Measurements from ENCODE around the gene LIMS2.
A peak's percentile ranks its signal among the peaks of the same experiment; 100 is the strongest.

The LIMS2 gene

GRCh38 chr2:127698553-127699355 is 23.4 kb upstream of the LIMS2 start:
- Histone ChIP-seq H3K9me3 (ENCODE audit: control insufficient read depth, low read length) (no peaks in the 10 kb centered on the region), H3K27me3 (replicated peaks; ENCODE audit: control insufficient read depth, insufficient read depth, low read length) (no peaks in the 10 kb centered on the region), H3K9ac (ENCODE audit: low read length) (no peak overlapping the region), H3K4me3 (ENCODE audit: low read length) (no peak overlapping the region), H3K36me3 (ENCODE audit: control insufficient read depth, insufficient read depth, low read length, severe bottlenecking) (no peaks in the 10 kb centered on the region), H3K4me1 (ENCODE audit: control insufficient read depth, insufficient read depth, low read length) (peaks cover 28% of the 10 kb centered on the region)
- no peak for DNase-seq (ENCODE audit: low read depth)

DNA sequence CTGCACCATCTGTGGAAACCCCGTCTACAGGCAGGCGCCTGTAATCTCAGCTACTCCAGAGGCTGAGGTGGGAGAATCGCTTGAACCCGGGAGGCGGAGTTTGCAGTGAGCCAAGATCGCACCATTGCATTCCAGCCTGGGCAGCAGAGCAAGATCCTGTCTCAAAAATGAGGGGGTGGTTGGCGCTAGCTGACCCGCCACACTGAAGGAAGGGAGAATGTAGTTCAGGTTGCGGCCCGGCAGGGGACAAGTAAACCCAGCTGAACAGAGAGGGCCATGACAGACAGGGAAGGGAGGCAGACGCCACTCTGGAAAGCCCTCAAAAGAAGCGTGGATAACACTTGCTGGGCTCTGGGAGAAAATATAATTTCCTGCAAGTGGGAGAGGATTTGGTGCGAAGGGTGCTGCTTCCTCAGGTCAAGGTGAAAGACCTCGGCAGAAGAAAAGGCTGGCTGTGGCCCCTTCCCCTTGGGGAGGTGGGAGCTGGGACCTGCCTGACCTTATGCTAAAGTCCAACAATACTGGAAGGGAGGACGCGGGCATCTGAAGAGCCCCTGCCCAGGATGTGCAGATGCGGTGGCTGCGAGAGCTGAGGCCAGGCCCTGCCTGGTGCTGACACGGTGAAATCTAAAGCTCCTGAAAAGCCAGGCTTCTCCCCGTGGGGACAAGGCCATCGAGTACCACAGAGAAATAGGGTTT is 22.3 kb upstream of the LIMS2 start:
- no peaks in the 10 kb centered on the region for H3K9me3 ChIP-seq (ENCODE audit: control insufficient read depth, low read length)
- H3K4me3 ChIP-seq (ENCODE audit: low read length): no peak overlapping the region
- DNase-seq (ENCODE audit: low read depth): no peak
- H3K9ac ChIP-seq (ENCODE audit: low read length): no peak overlapping the region
- H3K4me1 ChIP-seq (ENCODE audit: control insufficient read depth, insufficient read depth, low read length): peaks cover 18% of the 10 kb centered on the region
- H3K36me3 ChIP-seq (ENCODE audit: control insufficient read depth, insufficient read depth, low read length, severe bottlenecking): no peaks in the 10 kb centered on the region
- no peaks in the 10 kb centered on the region for H3K27me3 ChIP-seq (replicated peaks; ENCODE audit: control insufficient read depth, insufficient read depth, low read length)

DNA sequence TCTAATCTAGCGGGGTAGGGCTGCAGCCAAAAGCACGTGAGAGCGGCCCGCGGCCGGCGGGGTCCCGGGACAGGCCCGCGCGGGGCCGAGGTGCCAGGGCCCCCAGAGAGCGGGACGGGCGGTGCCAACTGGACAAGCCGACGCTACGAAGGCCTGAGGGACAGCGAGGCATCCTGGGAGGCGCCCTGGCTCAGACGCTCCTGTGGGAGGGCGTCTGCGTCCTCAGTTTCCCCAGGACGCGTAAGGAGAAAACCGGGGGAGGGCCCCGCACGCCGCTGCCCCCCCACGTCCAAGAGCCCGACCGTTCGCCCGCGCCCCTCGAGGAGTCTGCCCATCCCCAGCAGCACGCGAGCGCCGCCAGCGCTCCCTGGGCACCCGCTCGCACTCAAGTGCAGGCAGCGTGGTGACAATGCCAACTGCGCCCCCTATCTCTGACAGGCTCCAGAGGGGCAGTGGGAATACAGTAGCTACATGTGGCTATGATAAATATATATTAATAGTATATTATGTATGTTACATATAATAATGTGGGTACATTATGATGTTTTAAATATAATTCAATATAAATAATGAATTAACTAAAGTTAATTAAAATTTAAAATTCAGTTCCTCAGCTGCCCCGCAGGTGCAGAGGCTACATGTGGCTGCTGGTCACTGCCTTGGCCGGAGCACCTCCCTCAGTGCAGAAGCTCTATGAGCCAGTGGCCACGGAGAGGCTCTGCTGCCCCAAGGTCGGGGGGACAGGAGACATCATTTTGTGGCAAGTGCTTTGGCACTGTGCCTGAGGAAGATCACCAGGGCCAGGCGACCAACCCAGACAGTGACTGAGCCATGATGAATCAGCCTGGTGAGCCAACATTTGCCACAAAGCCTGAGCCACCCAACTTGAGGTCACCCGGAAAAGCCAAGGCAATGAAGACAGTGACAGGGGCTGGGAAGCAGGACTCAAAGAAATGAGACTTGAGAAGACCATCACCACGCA is 20.5 kb upstream of the LIMS2 start:
- Histone ChIP-seq H3K36me3 (ENCODE audit: control insufficient read depth, insufficient read depth, low read length, severe bottlenecking) (no peaks in the 10 kb centered on the region), H3K27me3 (replicated peaks; ENCODE audit: control insufficient read depth, insufficient read depth, low read length) (no peaks in the 10 kb centered on the region)

DNA sequence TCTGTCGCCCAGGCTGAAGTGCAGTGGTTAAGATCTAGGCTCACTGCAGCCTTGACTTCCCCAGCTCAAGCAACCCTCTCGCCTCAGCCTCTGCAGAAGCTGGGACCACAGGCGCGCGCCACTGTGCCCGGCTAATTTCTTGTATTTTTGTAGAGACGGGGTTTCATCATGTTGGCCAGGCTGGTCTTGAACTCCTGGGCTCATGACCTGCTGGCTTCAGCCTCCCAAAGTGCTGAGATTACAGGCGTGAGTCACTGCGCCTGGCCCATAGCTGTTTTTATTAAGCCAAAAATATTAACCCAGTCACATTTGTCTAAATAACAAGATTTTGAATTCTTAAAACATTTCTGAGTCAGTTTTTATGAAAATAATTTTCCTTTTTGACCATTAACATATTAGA is 19.7 kb upstream of the LIMS2 start:
- H3K4me3 ChIP-seq (ENCODE audit: low read length): peak overlapping the region; percentile 68
- peaks cover 6% of the 10 kb centered on the region for H3K9me3 ChIP-seq (ENCODE audit: control insufficient read depth, low read length)
- peaks cover 9% of the 10 kb centered on the region for H3K4me1 ChIP-seq (ENCODE audit: control insufficient read depth, insufficient read depth, low read length)
- no peaks in the 10 kb centered on the region for H3K36me3 ChIP-seq (ENCODE audit: control insufficient read depth, insufficient read depth, low read length, severe bottlenecking)
- peak overlapping the region; percentile 66 for H3K9ac ChIP-seq (ENCODE audit: low read length)
- no peaks in the 10 kb centered on the region for H3K27me3 ChIP-seq (replicated peaks; ENCODE audit: control insufficient read depth, insufficient read depth, low read length)
- no peak for DNase-seq (ENCODE audit: low read depth)

More for the DNA sequence above, 20.5 kb upstream of the LIMS2 start:
- Histone ChIP-seq H3K4me3 (ENCODE audit: low read length) (peak overlapping the region; percentile 68), H3K4me1 (ENCODE audit: control insufficient read depth, insufficient read depth, low read length) (peaks cover 12% of the 10 kb centered on the region), H3K9ac (ENCODE audit: low read length) (peak overlapping the region; percentile 66), H3K9me3 (ENCODE audit: control insufficient read depth, low read length) (peaks cover 4% of the 10 kb centered on the region)
- DNase-seq (ENCODE audit: low read depth): peak; percentile 83

DNA sequence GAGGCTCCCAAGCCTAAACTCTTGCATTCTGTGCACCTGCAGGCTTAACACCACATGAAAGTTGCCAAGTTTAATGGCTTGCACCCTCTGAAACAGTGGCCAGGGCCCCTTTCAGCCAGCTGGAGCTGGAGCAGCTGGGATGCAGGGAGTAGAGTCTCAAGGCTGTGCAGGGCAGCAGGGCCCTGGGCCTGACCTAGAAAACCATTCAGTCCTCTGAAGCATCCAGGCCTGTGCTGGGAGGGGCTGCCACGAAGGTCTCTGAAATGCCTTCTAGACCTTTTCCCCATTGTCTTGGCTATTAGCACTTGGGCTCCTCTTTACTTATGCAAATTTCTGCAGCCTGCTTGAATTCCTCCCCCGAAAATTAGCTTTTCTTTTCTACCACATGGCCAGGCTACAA is 15.4 kb upstream of the LIMS2 start:
- H3K9me3 ChIP-seq (ENCODE audit: control insufficient read depth, low read length): peaks cover 15% of the 10 kb centered on the region
- H3K27me3 ChIP-seq (replicated peaks; ENCODE audit: control insufficient read depth, insufficient read depth, low read length): no peaks in the 10 kb centered on the region
- no peak overlapping the region for H3K9ac ChIP-seq (ENCODE audit: low read length)
- no peak for DNase-seq (ENCODE audit: low read depth)
- peaks cover 5% of the 10 kb centered on the region for H3K4me1 ChIP-seq (ENCODE audit: control insufficient read depth, insufficient read depth, low read length)
- H3K36me3 ChIP-seq (ENCODE audit: control insufficient read depth, insufficient read depth, low read length, severe bottlenecking): no peaks in the 10 kb centered on the region
- H3K4me3 ChIP-seq (ENCODE audit: low read length): no peak overlapping the region

- Histone ChIP-seq H3K9ac (ENCODE audit: low read length) (no peak overlapping the region), H3K9me3 (ENCODE audit: control insufficient read depth, low read length) (peaks cover 15% of the 10 kb centered on the region), H3K4me1 (ENCODE audit: control insufficient read depth, insufficient read depth, low read length) (peaks cover 5% of the 10 kb centered on the region), H3K27me3 (replicated peaks; ENCODE audit: control insufficient read depth, insufficient read depth, low read length) (no peaks in the 10 kb centered on the region), H3K4me3 (ENCODE audit: low read length) (no peak overlapping the region), H3K36me3 (ENCODE audit: control insufficient read depth, insufficient read depth, low read length, severe bottlenecking) (no peaks in the 10 kb centered on the region)
- no peak for DNase-seq (ENCODE audit: low read depth)
These were observed 13.1 kb upstream of the LIMS2 start for GRCh38 chr2:127688405-127688804.

- Histone ChIP-seq H3K4me1 (ENCODE audit: control insufficient read depth, insufficient read depth, low read length) (peaks cover 18% of the 10 kb centered on the region), H3K9ac (ENCODE audit: low read length) (no peak overlapping the region), H3K4me3 (ENCODE audit: low read length) (no peak overlapping the region), H3K9me3 (ENCODE audit: control insufficient read depth, low read length) (peaks cover 9% of the 10 kb centered on the region), H3K36me3 (ENCODE audit: control insufficient read depth, insufficient read depth, low read length, severe bottlenecking) (no peaks in the 10 kb centered on the region), H3K27me3 (replicated peaks; ENCODE audit: control insufficient read depth, insufficient read depth, low read length) (no peaks in the 10 kb centered on the region)
- no peak for DNase-seq (ENCODE audit: low read depth)
These were observed 10.2 kb upstream of the LIMS2 start for GRCh38 chr2:127685410-127686080.

DNA sequence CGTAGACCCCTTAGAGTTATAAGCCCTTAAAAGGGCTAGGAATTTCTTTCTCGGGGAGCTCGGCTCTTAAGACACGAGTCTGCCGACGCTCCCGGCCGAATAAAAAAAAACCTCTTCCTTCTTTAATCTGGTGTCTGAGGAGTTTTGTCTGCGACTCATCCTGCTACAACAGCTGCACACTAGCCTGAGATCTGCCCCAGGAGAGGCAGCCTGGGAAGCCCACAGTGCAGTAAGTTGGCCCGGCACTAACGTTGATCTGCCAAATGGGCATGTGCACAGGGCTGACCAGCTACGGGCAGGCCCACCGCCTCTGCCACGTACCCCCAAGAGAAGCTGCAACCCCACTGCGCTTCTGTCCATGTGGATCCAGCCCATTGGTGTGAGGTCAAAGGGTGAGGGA is 8.4 kb upstream of the LIMS2 start:
- DNase-seq (ENCODE audit: low read depth): peak; percentile 51
- no peak overlapping the region for H3K9ac ChIP-seq (ENCODE audit: low read length)
- no peaks in the 10 kb centered on the region for H3K36me3 ChIP-seq (ENCODE audit: control insufficient read depth, insufficient read depth, low read length, severe bottlenecking)
- peaks cover 18% of the 10 kb centered on the region for H3K4me1 ChIP-seq (ENCODE audit: control insufficient read depth, insufficient read depth, low read length)
- no peak overlapping the region for H3K4me3 ChIP-seq (ENCODE audit: low read length)
- peaks cover 4% of the 10 kb centered on the region for H3K27me3 ChIP-seq (replicated peaks; ENCODE audit: control insufficient read depth, insufficient read depth, low read length)
- peaks cover 8% of the 10 kb centered on the region for H3K9me3 ChIP-seq (ENCODE audit: control insufficient read depth, low read length)

GRCh38 chr2:127683056-127683455 is 7.7 kb upstream of the LIMS2 start:
- Histone ChIP-seq H3K36me3 (ENCODE audit: control insufficient read depth, insufficient read depth, low read length, severe bottlenecking) (no peaks in the 10 kb centered on the region), H3K27me3 (replicated peaks; ENCODE audit: control insufficient read depth, insufficient read depth, low read length) (peaks cover 11% of the 10 kb centered on the region), H3K4me3 (ENCODE audit: low read length) (no peak overlapping the region), H3K9ac (ENCODE audit: low read length) (no peak overlapping the region), H3K4me1 (ENCODE audit: control insufficient read depth, insufficient read depth, low read length) (peaks cover 18% of the 10 kb centered on the region), H3K9me3 (ENCODE audit: control insufficient read depth, low read length) (peaks cover 3% of the 10 kb centered on the region)
- no peak for DNase-seq (ENCODE audit: low read depth)

DNA sequence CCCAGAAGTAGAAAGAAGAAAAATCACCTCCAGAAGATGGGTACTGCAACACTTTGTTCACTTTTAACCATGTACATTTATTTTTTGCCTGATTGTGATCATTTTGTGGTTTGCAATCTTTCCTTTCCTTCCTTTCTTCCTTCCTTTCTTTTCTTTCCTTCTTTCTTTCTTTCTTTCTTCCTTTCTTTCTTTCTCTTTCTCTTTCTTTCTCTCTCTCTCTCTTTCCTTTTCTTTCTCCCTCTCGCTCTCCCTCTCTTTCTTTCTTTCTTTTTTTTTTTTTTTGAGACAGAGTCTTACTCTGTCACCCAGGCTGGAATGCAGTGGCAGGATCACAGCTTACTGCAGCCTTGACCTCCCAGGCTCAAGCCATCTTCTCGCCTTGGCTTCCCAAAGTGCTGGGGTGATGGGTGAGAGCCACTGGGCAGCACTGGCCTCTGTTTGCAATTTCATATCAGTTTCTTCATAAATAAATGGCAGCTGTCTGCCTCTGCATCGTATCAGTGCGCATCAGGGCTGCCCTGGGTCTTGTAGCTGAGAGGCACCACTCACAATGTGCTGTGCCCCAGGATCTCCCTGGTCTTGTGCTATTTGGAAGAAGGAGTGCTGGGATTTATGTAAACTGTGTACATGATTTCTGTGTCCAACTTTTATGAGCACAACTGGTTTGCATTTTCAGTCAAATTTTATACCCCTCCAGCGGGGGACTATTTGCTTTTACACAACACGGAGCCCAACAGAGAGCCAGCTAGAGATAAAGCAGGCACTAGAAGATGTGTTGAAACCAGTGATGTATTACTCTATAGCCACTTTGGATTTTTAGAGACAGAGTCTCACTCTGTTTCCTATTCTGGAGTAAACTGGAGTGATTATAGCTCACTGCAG is 6.9 kb upstream of the LIMS2 start:
- Histone ChIP-seq H3K9ac (ENCODE audit: low read length) (no peak overlapping the region), H3K4me1 (ENCODE audit: control insufficient read depth, insufficient read depth, low read length) (peaks cover 18% of the 10 kb centered on the region), H3K9me3 (ENCODE audit: control insufficient read depth, low read length) (no peaks in the 10 kb centered on the region), H3K4me3 (ENCODE audit: low read length) (no peak overlapping the region), H3K27me3 (replicated peaks; ENCODE audit: control insufficient read depth, insufficient read depth, low read length) (peaks cover 19% of the 10 kb centered on the region), H3K36me3 (ENCODE audit: control insufficient read depth, insufficient read depth, low read length, severe bottlenecking) (no peaks in the 10 kb centered on the region)
- DNase-seq (ENCODE audit: low read depth): no peak

Measured in adipocyte (in vitro differentiated cells).